ENCODE data around the gene XPC. TPM values are rescaled to one million over a fixed set of nuclear protein-coding genes. Genes with fewer than 3 reads are reported as not detected.

Gene XPC
- total RNA-seq, 1 experiment from 2014 or later: 57.2 TPM

GRCh38 chr3:14214764-14215163, 36.4 kb upstream of the XPC start:
- H3K36me3 ChIP-seq (ENCODE audit: insufficient read depth, low read length, poor library complexity, severe bottlenecking): no peaks in the 10 kb centered on the region
- H3K27ac ChIP-seq (ENCODE audit: low read depth, low read length, poor library complexity, severe bottlenecking): no peak overlapping the region
- H3K4me3 ChIP-seq (ENCODE audit: low read depth, low read length, poor library complexity, severe bottlenecking): no peak overlapping the region
- intact Hi-C loops (cut with micrococcal nuclease; ENCODE audit: unreplicated experiment): no loop called here
- no peak for DNase-seq (ENCODE audit: low spot score)
- no peaks in the 10 kb centered on the region for H3K9me3 ChIP-seq (ENCODE audit: low read depth, low read length, poor library complexity, severe bottlenecking)
- no TSS peak for BruUV-seq (replicated peaks)
- CTCF ChIA-PET: no interaction called here
- POLR2A ChIA-PET (ENCODE audit: low non-redundant PET): no interaction called here
- no peaks in the 10 kb centered on the region for H3K4me1 ChIP-seq (ENCODE audit: insufficient read depth, low read length, poor library complexity, severe bottlenecking)
- TF ChIP-seq EZH2 (IDR thresholded peaks at IDR 0.05; ENCODE audit: borderline replicate concordance, low read depth, low read length, poor library complexity, severe bottlenecking): no peak
- H3K27me3 ChIP-seq (replicated peaks; ENCODE audit: insufficient read depth, low read depth, low read length, poor library complexity): no peaks in the 10 kb centered on the region

- POLR2A ChIA-PET (ENCODE audit: low non-redundant PET): no interaction called here
- Histone ChIP-seq H3K4me1 (ENCODE audit: insufficient read depth, low read length, poor library complexity, severe bottlenecking) (no peaks in the 10 kb centered on the region), H3K27me3 (replicated peaks; ENCODE audit: insufficient read depth, low read depth, low read length, poor library complexity) (no peaks in the 10 kb centered on the region), H3K4me3 (ENCODE audit: low read depth, low read length, poor library complexity, severe bottlenecking) (no peak overlapping the region), H3K27ac (ENCODE audit: low read depth, low read length, poor library complexity, severe bottlenecking) (no peak overlapping the region), H3K36me3 (ENCODE audit: insufficient read depth, low read length, poor library complexity, severe bottlenecking) (no peaks in the 10 kb centered on the region), H3K9me3 (ENCODE audit: low read depth, low read length, poor library complexity, severe bottlenecking) (no peaks in the 10 kb centered on the region)
- intact Hi-C loops (cut with micrococcal nuclease; ENCODE audit: unreplicated experiment): no loop called here
- no TSS peak for BruUV-seq (replicated peaks)
- CTCF ChIA-PET: interaction anchor here (2.7 kb wide), 1 partner anchor 10 kb away, joined by 10 read pairs; no protein-coding TSS in a partner anchor
- no peak for DNase-seq (ENCODE audit: low spot score)
- TF ChIP-seq EZH2 (IDR thresholded peaks at IDR 0.05; ENCODE audit: borderline replicate concordance, low read depth, low read length, poor library complexity, severe bottlenecking): no peak
- TF ChIP-seq CTCF (conservative IDR thresholded peaks at IDR 0.05; ENCODE audit: low read depth, low read length): no peak
These were observed 34.8 kb upstream of the XPC start for GRCh38 chr3:14213066-14213774.

GRCh38 chr3:14212032-14212431, 33.6 kb upstream of the XPC start:
- ChIA-PET CTCF (interaction anchor here (2.7 kb wide), 1 partner anchor 9 kb away, joined by 10 read pairs; no protein-coding TSS in a partner anchor), POLR2A (ENCODE audit: low non-redundant PET) (no interaction called here)
- no peak overlapping the region for H3K4me3 ChIP-seq (ENCODE audit: low read depth, low read length, poor library complexity, severe bottlenecking)
- H3K27ac ChIP-seq (ENCODE audit: low read depth, low read length, poor library complexity, severe bottlenecking): no peak overlapping the region
- TF ChIP-seq CTCF (conservative IDR thresholded peaks at IDR 0.05; ENCODE audit: low read depth, low read length) (no peak), EZH2 (IDR thresholded peaks at IDR 0.05; ENCODE audit: borderline replicate concordance, low read depth, low read length, poor library complexity, severe bottlenecking) (no peak)
- no peaks in the 10 kb centered on the region for H3K27me3 ChIP-seq (replicated peaks; ENCODE audit: insufficient read depth, low read depth, low read length, poor library complexity)
- H3K9me3 ChIP-seq (ENCODE audit: low read depth, low read length, poor library complexity, severe bottlenecking): no peaks in the 10 kb centered on the region
- no peaks in the 10 kb centered on the region for H3K4me1 ChIP-seq (ENCODE audit: insufficient read depth, low read length, poor library complexity, severe bottlenecking)
- BruUV-seq (replicated peaks): no TSS peak
- no peak for DNase-seq (ENCODE audit: low spot score)
- intact Hi-C loops (cut with micrococcal nuclease; ENCODE audit: unreplicated experiment): no loop called here
- no peaks in the 10 kb centered on the region for H3K36me3 ChIP-seq (ENCODE audit: insufficient read depth, low read length, poor library complexity, severe bottlenecking)

- ChIA-PET CTCF (interaction anchor here (2.7 kb wide), 1 partner anchor 8 kb away, joined by 10 read pairs; no protein-coding TSS in a partner anchor), POLR2A (ENCODE audit: low non-redundant PET) (no interaction called here)
- TF ChIP-seq CTCF (conservative IDR thresholded peaks at IDR 0.05; ENCODE audit: low read depth, low read length): no peak
- TF ChIP-seq EZH2 (IDR thresholded peaks at IDR 0.05; ENCODE audit: borderline replicate concordance, low read depth, low read length, poor library complexity, severe bottlenecking): no peak
- Histone ChIP-seq H3K4me3 (ENCODE audit: low read depth, low read length, poor library complexity, severe bottlenecking) (no peak overlapping the region), H3K27ac (ENCODE audit: low read depth, low read length, poor library complexity, severe bottlenecking) (no peak overlapping the region), H3K4me1 (ENCODE audit: insufficient read depth, low read length, poor library complexity, severe bottlenecking) (no peaks in the 10 kb centered on the region), H3K36me3 (ENCODE audit: insufficient read depth, low read length, poor library complexity, severe bottlenecking) (no peaks in the 10 kb centered on the region), H3K9me3 (ENCODE audit: low read depth, low read length, poor library complexity, severe bottlenecking) (no peaks in the 10 kb centered on the region), H3K27me3 (replicated peaks; ENCODE audit: insufficient read depth, low read depth, low read length, poor library complexity) (no peaks in the 10 kb centered on the region)
- no TSS peak for BruUV-seq (replicated peaks)
- DNase-seq (ENCODE audit: low spot score): no peak
- intact Hi-C loops (cut with micrococcal nuclease; ENCODE audit: unreplicated experiment): no loop called here
These were observed 33.2 kb upstream of the XPC start for GRCh38 chr3:14211621-14212020.
